Measurements from ENCODE around the gene MUC6.

Gene MUC6

GRCh38 chr11:968822-969221 lies 67.7 kb downstream of the MUC6 start:
- DNase-seq (ENCODE audit: low read depth in 3 of 3): no peak

- no peak for DNase-seq (ENCODE audit: low read depth in 3 of 3)
Measured at GRCh38 chr11:967995-968751, 68.3 kb downstream of the MUC6 start.

- no peak for DNase-seq (ENCODE audit: low read depth in 3 of 3)
Measured at GRCh38 chr11:965206-965775, 71.2 kb downstream of the MUC6 start.

GRCh38 chr11:963852-964251 lies 72.7 kb downstream of the MUC6 start:
- DNase-seq (ENCODE audit: low read depth in 3 of 3): no peak
